Neural crest cell (in vitro differentiated cells): ENCODE results near the gene G6PC3. TPM values are rescaled to one million over a fixed set of nuclear protein-coding genes. Genes with fewer than 3 reads are reported as not detected.
"Not testable (repeated sequence)": the region's sequence is repeated elsewhere in the genome, so short reads cannot be mapped to it uniquely, and the experiment has no call there.

Experiments
- DNase-seq: peaks from one replicate; pipeline ENCODE4 v3.0.0; 2021; ENCODE audit warnings: low read depth, mixed read lengths, low spot score
- H3K27ac Mint-ChIP-seq: one replicate; pipeline ENCODE4 v1.8.0; 2021; ENCODE audit warnings: mild to moderate bottlenecking, mixed read lengths; ENCODE audit not compliant: unreplicated experiment
- H3K27me3 Mint-ChIP-seq: 2 replicates; pipeline ENCODE4 v1.8.0; 2021; ENCODE audit warnings: low read depth, mild to moderate bottlenecking, mixed read lengths
- H3K36me3 Mint-ChIP-seq: 2 replicates; pipeline ENCODE4 v1.8.0; 2021; ENCODE audit warnings: low read depth, mild to moderate bottlenecking, mixed read lengths
- H3K4me1 Mint-ChIP-seq: 2 replicates; pipeline ENCODE4 v1.8.0; 2021; ENCODE audit warnings: mixed read lengths
- H3K4me3 Mint-ChIP-seq: one replicate; pipeline ENCODE4 v1.8.0; 2021; ENCODE audit warnings: mild to moderate bottlenecking, mixed read lengths
- H3K9me3 Mint-ChIP-seq: 2 replicates; pipeline ENCODE4 v1.8.0; 2021; ENCODE audit warnings: mixed read lengths
- CTCF ChIP-seq: fragments of 200-600 bp; sonication (generic); conservative IDR thresholded peaks from 2 replicates; pipeline ENCODE4 v1.5.0; 2021; ENCODE audit warnings: antibody characterized with exemption, mild to moderate bottlenecking
- total RNA-seq: library from RNA; stranded (reverse); gene quantifications from 2 replicates; pipeline ENCODE4 v1.2.1, GENCODE V29; 2021

The G6PC3 gene
- total RNA-seq, 1 donor from 2014 or later = 81.1 TPM

GRCh38 chr17:44024853-44025252, 45.7 kb upstream of the G6PC3 start:
- H3K4me1 Mint-ChIP-seq = no peaks in the 10 kb centered on the region
- no peak for TF ChIP-seq CTCF
- H3K9me3 Mint-ChIP-seq = no peaks in the 10 kb centered on the region
- no peak overlapping the region for H3K4me3 Mint-ChIP-seq
- DNase-seq = no peak
- H3K27ac Mint-ChIP-seq = no peak overlapping the region
- no peaks in the 10 kb centered on the region for H3K27me3 Mint-ChIP-seq
- no peaks in the 10 kb centered on the region for H3K36me3 Mint-ChIP-seq

- peak overlapping the region; percentile 77 for H3K27ac Mint-ChIP-seq
- H3K36me3 Mint-ChIP-seq = peaks cover 7% of the 10 kb centered on the region
- H3K27me3 Mint-ChIP-seq = no peaks in the 10 kb centered on the region
- H3K4me1 Mint-ChIP-seq = no peaks in the 10 kb centered on the region
- TF ChIP-seq CTCF = no peak
- DNase-seq = no peak
- H3K4me3 Mint-ChIP-seq = no peak overlapping the region
- H3K9me3 Mint-ChIP-seq = no peaks in the 10 kb centered on the region
Observed at GRCh38 chr17:44029736-44030135, 40.8 kb upstream of the G6PC3 start.

- Mint-ChIP-seq H3K9me3 (no peaks in the 10 kb centered on the region), H3K4me1 (no peaks in the 10 kb centered on the region), H3K36me3 (peaks cover 7% of the 10 kb centered on the region), H3K27me3 (no peaks in the 10 kb centered on the region), H3K27ac (no peak overlapping the region), H3K4me3 (no peak overlapping the region)
- DNase-seq = no peak
- no peak for TF ChIP-seq CTCF
Observed at GRCh38 chr17:44030482-44030881, 40.1 kb upstream of the G6PC3 start.

- Mint-ChIP-seq H3K27ac (no peak overlapping the region), H3K27me3 (no peaks in the 10 kb centered on the region), H3K36me3 (peaks cover 10% of the 10 kb centered on the region), H3K4me1 (no peaks in the 10 kb centered on the region), H3K9me3 (no peaks in the 10 kb centered on the region), H3K4me3 (no peak overlapping the region)
- DNase-seq = no peak
- TF ChIP-seq CTCF = no peak
Observed at GRCh38 chr17:44033861-44034408, 36.6 kb upstream of the G6PC3 start.

GRCh38 chr17:44034688-44035087, 35.8 kb upstream of the G6PC3 start:
- H3K27ac Mint-ChIP-seq, H3K4me1 Mint-ChIP-seq, H3K4me3 Mint-ChIP-seq, H3K9me3 Mint-ChIP-seq, H3K27me3 Mint-ChIP-seq, DNase-seq: not testable (repeated sequence)
- peaks cover 12% of the 10 kb centered on the region for H3K36me3 Mint-ChIP-seq

GRCh38 chr17:44037471-44037870, 33.1 kb upstream of the G6PC3 start:
- Mint-ChIP-seq H3K27me3 (no peaks in the 10 kb centered on the region), H3K27ac (no peak overlapping the region), H3K4me3 (no peak overlapping the region), H3K4me1 (peaks cover 6% of the 10 kb centered on the region), H3K9me3 (no peaks in the 10 kb centered on the region), H3K36me3 (peaks cover 9% of the 10 kb centered on the region)
- DNase-seq = no peak
- TF ChIP-seq CTCF = no peak
